Muscle layer of duodenum (tissue), 2 donors: ENCODE results near the gene KIF3B.
A peak's percentile ranks its signal among the peaks of the same experiment; 100 is the strongest.
"Not testable (repeated sequence)": the region's sequence is repeated elsewhere in the genome, so short reads cannot be mapped to it uniquely, and the experiment has no call there.

Experiments
- H3K27ac ChIP-seq: one replicate; pipeline ENCODE4 v1.7.0; 2013; ENCODE audit warnings: mild to moderate bottlenecking, low read length
- H3K27me3 ChIP-seq: one replicate; pipeline ENCODE4 v1.7.0; 2013; ENCODE audit warnings: low read depth, mild to moderate bottlenecking, control low read depth, low read length
- H3K36me3 ChIP-seq, 2 donors: one replicate each; pipeline ENCODE4 v1.7.0; 2013; ENCODE audit warnings: low read length in 2 of 2, control low read depth in 1 of 2, mild to moderate bottlenecking in 1 of 2; ENCODE audit not compliant: insufficient read depth in 2 of 2, control insufficient read depth in 1 of 2
- H3K4me1 ChIP-seq, 2 donors: one replicate each; pipeline ENCODE4 v1.7.0; 2013; ENCODE audit warnings: low read length in 2 of 2, mild to moderate bottlenecking in 2 of 2, control low read depth in 1 of 2, moderate library complexity in 1 of 2; ENCODE audit not compliant: insufficient read depth in 2 of 2, control insufficient read depth in 1 of 2
- H3K4me3 ChIP-seq, 2 donors: one replicate each; pipeline ENCODE4 v1.7.0; 2013; ENCODE audit warnings: low read length in 2 of 2, low read depth in 1 of 2, mild to moderate bottlenecking in 1 of 2
- H3K9me3 ChIP-seq, 2 donors: one replicate each; pipeline ENCODE4 v1.7.0; 2013; ENCODE audit warnings: low read length in 2 of 2, control low read depth in 1 of 2, mild to moderate bottlenecking in 1 of 2; ENCODE audit not compliant: control insufficient read depth in 1 of 2
- donor health status: healthy.

Gene KIF3B

DNA sequence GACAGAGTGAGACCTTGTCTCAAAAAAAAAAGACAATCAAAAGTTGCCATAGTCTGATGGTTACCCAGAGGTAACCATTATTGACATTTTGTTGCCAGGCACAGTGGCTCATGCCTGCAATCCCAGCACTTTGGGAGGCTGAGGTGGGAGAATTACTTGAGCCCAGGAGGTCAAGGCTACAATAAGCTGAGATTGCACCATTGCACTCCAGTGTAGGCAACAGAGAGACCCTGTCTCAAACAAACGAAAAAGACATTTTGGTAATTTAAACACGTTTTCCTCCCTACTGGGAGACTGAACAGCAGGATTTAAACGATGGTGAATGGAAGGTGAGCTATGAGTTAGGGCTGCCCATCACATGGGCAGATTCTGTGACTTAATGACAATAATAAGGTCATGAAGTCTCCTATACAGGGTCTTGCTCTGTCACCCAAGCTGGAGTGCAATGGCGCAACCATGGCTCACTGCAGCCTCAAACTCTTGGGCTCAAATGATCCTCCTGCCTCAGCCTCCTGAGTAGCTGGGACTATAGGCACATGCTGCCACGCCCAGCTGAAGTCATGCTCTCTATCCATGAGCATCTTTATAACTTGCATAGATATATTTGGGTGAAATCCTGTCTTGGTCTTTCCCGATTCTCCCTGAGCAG is 76.5 kb downstream of the KIF3B start:
- no peak overlapping the region for H3K4me3 ChIP-seq
- no peaks in the 10 kb centered on the region for H3K36me3 ChIP-seq
- H3K27ac ChIP-seq, result no peak overlapping the region
- peaks cover 7 to 10% of the 10 kb centered on the region in 2 donors for H3K4me1 ChIP-seq
- H3K27me3 ChIP-seq, result no peaks in the 10 kb centered on the region
- H3K9me3 ChIP-seq, result no peaks in the 10 kb centered on the region

DNA sequence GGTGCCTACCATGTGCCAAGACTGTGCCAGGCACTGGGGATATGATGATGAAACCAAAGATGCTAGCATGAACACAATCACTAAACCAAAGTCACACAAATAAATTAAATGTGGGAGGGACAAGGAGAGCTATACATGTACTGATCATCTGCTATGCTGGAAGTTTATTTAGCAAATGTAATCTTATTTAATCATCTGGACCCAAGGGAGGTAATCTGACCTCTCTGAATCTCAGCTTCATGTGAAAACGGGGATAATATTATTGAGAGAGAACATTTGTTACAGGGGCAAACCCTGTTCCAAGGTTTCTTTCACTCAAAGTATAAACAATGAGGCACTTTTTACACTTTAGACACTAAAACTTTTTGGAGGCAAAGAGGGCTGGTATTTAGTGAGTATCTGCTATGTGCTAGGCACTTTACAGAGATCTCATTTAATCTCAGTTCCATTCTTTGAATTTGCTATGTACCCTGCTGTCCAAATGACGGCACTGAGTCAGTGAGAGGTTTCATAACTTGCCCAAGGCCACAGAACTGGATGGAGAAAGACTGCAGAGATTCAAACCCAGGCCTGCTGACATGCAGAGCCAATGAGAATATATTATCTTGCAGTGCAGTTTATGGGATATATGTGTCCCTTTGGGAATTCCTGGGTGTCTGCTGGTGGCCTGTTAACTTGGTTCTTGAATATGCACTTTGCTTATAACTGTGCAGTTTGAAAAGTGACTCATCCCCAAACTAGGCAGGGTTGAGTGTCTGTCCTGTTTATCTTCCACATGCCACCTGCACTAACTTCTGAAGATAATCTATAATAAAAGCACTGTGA is 77.4 kb downstream of the KIF3B start:
- Histone ChIP-seq H3K4me3 (no peak overlapping the region), H3K27ac (peak overlapping the region; percentile 49), H3K9me3 (no peaks in the 10 kb centered on the region), H3K36me3 (no peaks in the 10 kb centered on the region), H3K4me1 (peaks cover 9 to 10% of the 10 kb centered on the region in 2 donors), H3K27me3 (no peaks in the 10 kb centered on the region)

DNA sequence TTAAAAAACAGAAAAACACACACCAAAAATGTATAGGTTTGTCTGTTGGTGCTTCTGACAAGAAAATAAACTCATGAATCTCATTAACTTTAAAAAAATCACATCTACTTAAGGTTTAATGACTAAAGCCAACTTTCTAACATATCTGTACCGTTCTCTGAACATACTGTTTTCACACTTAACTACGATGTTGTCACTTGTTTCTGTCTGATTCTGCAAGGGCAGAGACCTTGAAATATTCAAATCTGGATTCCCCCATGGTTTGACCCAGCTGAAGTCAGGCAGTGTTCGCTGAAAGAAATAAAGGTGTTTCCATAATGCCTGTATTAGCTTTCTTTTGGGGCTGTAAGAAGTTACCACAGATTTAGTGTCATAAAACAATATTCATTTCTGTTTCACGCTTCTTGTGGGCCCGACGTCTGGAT is 78.0 kb downstream of the KIF3B start:
- peaks cover 10 to 15% of the 10 kb centered on the region in 2 donors for H3K4me1 ChIP-seq
- no peaks in the 10 kb centered on the region for H3K9me3 ChIP-seq
- no peak overlapping the region for H3K27ac ChIP-seq

DNA sequence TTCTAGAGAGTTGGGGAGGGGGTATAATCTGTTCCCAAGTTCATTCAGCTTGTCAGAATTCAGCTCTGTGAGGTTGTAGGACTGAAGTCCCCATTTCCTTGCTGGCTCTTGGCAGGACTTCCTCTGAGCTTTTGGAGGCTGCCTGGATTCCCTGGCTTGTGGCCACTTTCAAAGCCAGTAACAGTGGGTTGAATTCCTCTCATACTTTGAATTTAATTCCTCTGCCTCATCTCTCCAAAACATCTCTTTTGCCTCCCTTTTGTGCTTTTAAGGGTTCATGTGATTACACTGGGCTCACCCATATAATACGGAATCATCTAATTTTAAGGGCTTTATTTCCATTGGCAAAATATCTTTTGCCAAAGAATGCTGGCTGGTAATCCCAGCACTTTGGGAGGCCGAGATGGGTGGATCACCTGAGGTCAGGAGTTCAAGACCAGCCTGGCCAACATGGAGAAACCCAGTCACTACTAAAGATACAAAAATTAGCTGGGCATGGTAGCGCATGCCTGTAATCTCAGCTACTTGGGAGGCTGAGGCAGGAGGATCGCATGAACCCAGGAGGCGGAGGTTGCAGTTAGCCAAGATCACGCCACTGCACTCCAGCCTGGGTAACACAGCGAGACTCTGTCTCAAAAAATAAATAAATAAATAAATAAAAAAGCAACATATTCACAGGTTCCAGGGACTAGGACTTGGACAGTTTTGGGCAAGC is 78.6 kb downstream of the KIF3B start:
- H3K27me3 ChIP-seq, H3K4me3 ChIP-seq, H3K36me3 ChIP-seq, H3K9me3 ChIP-seq, H3K27ac ChIP-seq: not testable (repeated sequence)
- H3K4me1 ChIP-seq, result peaks cover 10 to 15% of the 10 kb centered on the region in 2 donors

More for the DNA sequence above, 78.0 kb downstream of the KIF3B start:
- H3K36me3 ChIP-seq, result no peaks in the 10 kb centered on the region
- no peaks in the 10 kb centered on the region for H3K27me3 ChIP-seq
- no peak overlapping the region for H3K4me3 ChIP-seq

DNA sequence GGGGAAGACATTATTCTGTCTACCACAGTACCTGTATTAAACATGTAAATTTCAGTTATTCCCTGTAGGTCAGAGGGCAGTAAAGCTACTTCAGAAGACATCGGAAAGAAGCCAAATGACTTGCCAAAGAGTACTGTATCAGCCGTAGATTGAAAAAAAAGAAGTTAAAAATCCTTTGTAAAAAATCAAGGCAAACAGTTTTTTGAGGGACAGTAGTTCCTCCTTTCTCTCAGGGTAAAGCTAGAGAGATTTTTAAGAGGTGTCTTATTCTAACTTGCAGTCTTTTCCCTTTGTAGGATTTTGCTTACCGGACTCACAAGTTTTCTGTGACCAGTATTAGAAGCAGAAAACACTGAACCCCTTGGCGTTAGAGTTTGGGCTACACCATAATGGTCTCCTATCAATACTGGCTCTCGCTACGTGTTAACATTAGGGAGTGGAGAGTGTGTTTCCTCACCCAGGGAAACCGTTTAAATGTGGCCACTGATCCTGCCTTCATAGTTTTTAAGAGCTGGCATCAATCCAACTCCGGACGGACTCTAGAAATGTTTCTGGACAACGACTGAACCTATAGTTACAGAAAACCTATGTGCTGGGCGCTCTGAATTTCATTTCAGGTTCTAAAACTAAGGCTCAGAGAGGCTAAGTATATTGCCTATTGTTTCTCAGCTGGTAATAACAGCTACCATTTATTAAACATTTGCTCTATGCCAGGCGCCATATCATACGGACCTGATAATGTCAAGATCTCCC is 79.3 kb downstream of the KIF3B start:
- Histone ChIP-seq H3K4me3 (peak overlapping the region; percentile 74 to 92), H3K9me3 (no peaks in the 10 kb centered on the region), H3K27ac (peak overlapping the region; percentile 92), H3K4me1 (peaks cover 10 to 16% of the 10 kb centered on the region in 2 donors), H3K27me3 (no peaks in the 10 kb centered on the region), H3K36me3 (no peaks in the 10 kb centered on the region)

DNA sequence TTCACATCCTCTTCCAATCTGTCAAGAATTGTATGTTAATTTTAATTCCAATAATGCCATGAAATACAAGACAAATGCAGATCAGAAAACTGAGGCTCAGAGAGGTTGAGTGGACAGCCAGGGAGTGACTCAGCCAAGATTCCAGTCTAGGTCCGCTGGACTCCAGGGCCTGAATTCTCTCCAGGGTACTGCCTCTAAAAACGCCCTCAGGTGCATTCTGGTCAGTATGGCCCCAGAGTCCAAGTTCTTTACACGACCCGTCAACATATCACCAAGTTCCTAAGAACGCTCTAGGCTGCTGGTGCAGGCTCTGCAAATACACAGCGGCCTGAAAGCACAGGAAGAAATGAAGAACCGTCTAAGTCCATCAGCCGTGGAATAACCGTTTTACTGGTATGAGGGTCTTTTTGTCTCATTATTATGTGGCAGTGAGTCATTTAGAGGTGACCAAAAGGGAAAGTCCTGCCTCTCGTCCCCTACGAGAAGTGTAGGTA is 80.0 kb downstream of the KIF3B start:
- no peaks in the 10 kb centered on the region for H3K9me3 ChIP-seq
- H3K27ac ChIP-seq, result peak overlapping the region; percentile 92
- no peaks in the 10 kb centered on the region for H3K27me3 ChIP-seq
- H3K4me3 ChIP-seq, result peak overlapping the region; percentile 74 to 92
- H3K4me1 ChIP-seq, result peaks cover 10 to 22% of the 10 kb centered on the region in 2 donors
- H3K36me3 ChIP-seq, result no peaks in the 10 kb centered on the region

DNA sequence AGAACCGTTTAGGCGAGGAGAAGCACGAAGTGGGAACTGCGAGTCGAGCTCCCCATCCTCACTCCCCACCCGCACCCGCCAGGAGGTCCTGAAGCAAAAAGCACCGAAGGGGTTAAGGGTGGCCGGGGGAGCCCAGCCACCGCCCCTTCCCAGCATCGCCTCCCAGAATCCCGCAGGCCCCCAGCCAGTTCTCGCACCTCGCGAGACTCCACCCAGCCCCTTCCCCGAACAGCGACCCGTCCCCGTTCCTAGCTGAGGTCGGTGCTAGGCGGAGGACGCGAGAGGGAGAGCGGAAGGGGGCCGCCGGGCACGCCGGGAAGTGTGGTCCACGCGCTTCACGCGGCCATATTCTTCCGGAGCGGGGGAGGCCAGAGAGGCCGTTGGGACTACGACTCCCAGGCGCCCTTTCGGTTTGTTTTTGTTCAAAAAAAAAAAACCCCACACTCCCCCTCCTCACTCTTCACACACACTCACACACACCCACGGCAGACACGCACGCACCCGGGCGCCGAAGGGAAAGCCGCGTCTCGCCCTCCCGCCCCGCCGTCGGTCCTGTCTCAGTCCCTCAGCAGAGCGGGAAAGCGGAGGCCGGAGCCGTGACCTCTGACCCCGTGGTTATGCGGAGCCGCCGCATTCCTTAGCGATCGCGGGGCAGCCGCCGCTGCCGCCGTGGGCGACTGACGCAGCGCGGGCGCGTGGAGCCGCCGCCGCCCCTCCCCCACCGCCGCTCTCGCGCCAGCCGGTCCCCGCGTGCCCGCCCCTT is 80.6 kb downstream of the KIF3B start, which contains the start of gene ASXL1:
Gene ASXL1, plus strand, starts transcription at position 463 of the 763 bp plus-strand sequence. CDS start 445 bp downstream, outside the sequence.
- peaks cover 13 to 27% of the 10 kb centered on the region in 2 donors for H3K4me1 ChIP-seq
- no peaks in the 10 kb centered on the region for H3K27me3 ChIP-seq
- no peaks in the 10 kb centered on the region for H3K9me3 ChIP-seq
- H3K27ac ChIP-seq, result peak within 1 kb of the TSS; percentile 92
- H3K4me3 ChIP-seq, result peak within 1 kb of the TSS; percentile 82 to 98
- H3K36me3 ChIP-seq, result no peaks in the 10 kb centered on the region

DNA sequence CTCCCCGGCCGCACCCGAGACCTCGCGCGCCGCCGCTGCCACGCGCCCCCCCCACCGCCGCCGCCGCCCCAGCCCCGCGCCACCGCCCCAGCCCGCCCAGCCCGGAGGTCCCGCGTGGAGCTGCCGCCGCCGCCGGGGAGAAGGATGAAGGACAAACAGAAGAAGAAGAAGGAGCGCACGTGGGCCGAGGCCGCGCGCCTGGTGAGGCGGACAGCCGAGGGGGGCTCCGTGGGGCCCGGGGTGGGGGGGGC is 81.1 kb downstream of the KIF3B start:
- Histone ChIP-seq H3K9me3 (no peaks in the 10 kb centered on the region), H3K27ac (no peak overlapping the region), H3K36me3 (no peaks in the 10 kb centered on the region), H3K4me1 (peaks cover 15 to 30% of the 10 kb centered on the region in 2 donors), H3K27me3 (no peaks in the 10 kb centered on the region), H3K4me3 (peak overlapping the region in 1 of 2 donors; percentile 82)

DNA sequence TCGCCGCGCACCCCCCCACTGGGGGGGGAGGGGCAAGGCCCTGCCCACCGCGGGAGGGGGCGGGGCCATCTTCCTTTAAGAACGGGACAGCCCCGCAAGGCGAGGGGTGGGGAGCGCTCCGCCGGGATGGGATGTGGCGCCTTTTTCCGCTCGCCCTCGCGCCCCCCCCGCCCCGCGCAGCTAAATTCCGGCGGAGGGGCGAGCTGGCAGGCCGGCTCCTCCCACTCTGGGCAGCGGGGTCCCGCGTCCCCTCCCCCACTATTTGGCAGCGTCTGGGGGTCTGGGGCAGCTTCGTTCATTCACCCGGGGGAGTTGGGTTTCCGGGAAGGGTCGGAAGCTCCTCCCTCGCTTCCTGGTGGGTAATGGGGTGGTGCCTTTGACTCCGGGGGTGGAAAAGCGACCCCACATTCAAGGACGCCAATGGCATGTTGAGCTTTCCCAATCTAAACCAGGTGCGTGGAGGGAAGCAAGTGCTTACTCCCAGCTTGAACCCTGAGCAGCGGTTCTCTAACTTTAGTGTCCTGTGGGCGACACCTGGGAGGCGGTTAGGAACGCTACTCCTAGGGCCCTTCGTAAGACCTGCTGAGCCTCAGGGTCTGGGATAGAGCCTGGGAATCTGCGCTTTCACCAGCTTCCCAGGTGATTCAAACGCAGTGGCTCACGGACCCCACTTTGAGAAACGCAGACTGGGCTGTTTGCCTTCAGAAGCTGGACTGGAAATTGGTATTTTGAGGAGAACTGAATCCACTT is 81.6 kb downstream of the KIF3B start:
- Histone ChIP-seq H3K27ac (peak overlapping the region; percentile 90), H3K9me3 (no peaks in the 10 kb centered on the region), H3K36me3 (no peaks in the 10 kb centered on the region), H3K4me3 (peak overlapping the region; percentile 82 to 98), H3K4me1 (peaks cover 19 to 35% of the 10 kb centered on the region in 2 donors), H3K27me3 (no peaks in the 10 kb centered on the region)
